Measurements from ENCODE around the gene CACNA2D3.

The CACNA2D3 gene

GRCh38 chr3:54127499-54128056 lies 5.2 kb downstream of the CACNA2D3 start:
- DNase-seq (ENCODE audit: low read depth, low spot score): no peak

GRCh38 chr3:54131026-54131605 lies 8.8 kb downstream of the CACNA2D3 start:
- DNase-seq (ENCODE audit: low read depth, low spot score): no peak

- no peak for DNase-seq (ENCODE audit: low read depth, low spot score)
Observed at GRCh38 chr3:54131890-54132289, 9.5 kb downstream of the CACNA2D3 start.

- DNase-seq (ENCODE audit: low read depth, low spot score): no peak
Observed at GRCh38 chr3:54132685-54133084, 10.3 kb downstream of the CACNA2D3 start.

- DNase-seq (ENCODE audit: low read depth, low spot score): no peak
Observed at GRCh38 chr3:54133196-54133595, 10.8 kb downstream of the CACNA2D3 start.

- DNase-seq (ENCODE audit: low read depth, low spot score): no peak
Observed at GRCh38 chr3:54134155-54134554, 11.8 kb downstream of the CACNA2D3 start.

- no peak for DNase-seq (ENCODE audit: low read depth, low spot score)
Observed at GRCh38 chr3:54134713-54135112, 12.4 kb downstream of the CACNA2D3 start.

GRCh38 chr3:54137311-54137710 lies 15.0 kb downstream of the CACNA2D3 start:
- no peak for DNase-seq (ENCODE audit: low read depth, low spot score)

- no peak for DNase-seq (ENCODE audit: low read depth, low spot score)
Observed at GRCh38 chr3:54138937-54139547, 16.7 kb downstream of the CACNA2D3 start.

- DNase-seq (ENCODE audit: low read depth, low spot score): no peak
Observed at GRCh38 chr3:54139630-54140029, 17.3 kb downstream of the CACNA2D3 start.

- no peak for DNase-seq (ENCODE audit: low read depth, low spot score)
Observed at GRCh38 chr3:54144284-54144683, 21.9 kb downstream of the CACNA2D3 start.

- no peak for DNase-seq (ENCODE audit: low read depth, low spot score)
Observed at GRCh38 chr3:54146506-54147239, 24.3 kb downstream of the CACNA2D3 start.

GRCh38 chr3:54150864-54151467 lies 28.6 kb downstream of the CACNA2D3 start:
- DNase-seq (ENCODE audit: low read depth, low spot score): no peak

GRCh38 chr3:54153477-54153876 lies 31.1 kb downstream of the CACNA2D3 start:
- no peak for DNase-seq (ENCODE audit: low read depth, low spot score)

GRCh38 chr3:54157860-54158259 lies 35.5 kb downstream of the CACNA2D3 start:
- DNase-seq (ENCODE audit: low read depth, low spot score): no peak

- DNase-seq (ENCODE audit: low read depth, low spot score): no peak
Observed at GRCh38 chr3:54159917-54160316, 37.6 kb downstream of the CACNA2D3 start.

GRCh38 chr3:54163441-54163840 lies 41.1 kb downstream of the CACNA2D3 start:
- no peak for DNase-seq (ENCODE audit: low read depth, low spot score)

GRCh38 chr3:54164192-54164975 lies 42.0 kb downstream of the CACNA2D3 start:
- no peak for DNase-seq (ENCODE audit: low read depth, low spot score)

GRCh38 chr3:54165865-54166264 lies 43.5 kb downstream of the CACNA2D3 start:
- DNase-seq (ENCODE audit: low read depth, low spot score): no peak

- no peak for DNase-seq (ENCODE audit: low read depth, low spot score)
Observed at GRCh38 chr3:54167999-54168398, 45.6 kb downstream of the CACNA2D3 start.

GRCh38 chr3:54168451-54168850 lies 46.1 kb downstream of the CACNA2D3 start:
- DNase-seq (ENCODE audit: low read depth, low spot score): no peak

- no peak for DNase-seq (ENCODE audit: low read depth, low spot score)
Observed at GRCh38 chr3:54169524-54169923, 47.2 kb downstream of the CACNA2D3 start.

Measured in iPS DF 19.7 (cell line).